OCI-LY1 (cell line): Measurements from ENCODE around the gene CDPF1.

Experiments
- H2AFZ ChIP-seq: fragments of 200-600 bp; sonication (generic), shearing (Covaris generic); 2 replicates; pipeline ENCODE4 v1.6.0; 2014; ENCODE audit warnings: antibody characterized with exemption, mild to moderate bottlenecking, low read length
- H3F3A ChIP-seq: fragments of 200-600 bp; sonication (generic), shearing (Covaris generic); 2 replicates; pipeline ENCODE4 v1.6.0; 2014; ENCODE audit warnings: mild to moderate bottlenecking, antibody characterized with exemption, low read length, moderate library complexity; ENCODE audit not compliant: insufficient read depth
- H3K27ac ChIP-seq: fragments of 200-600 bp; sonication (generic); 2 replicates; pipeline ENCODE4 v1.5.1; 2014; ENCODE audit warnings: low read length, mixed run types, mild to moderate bottlenecking, low read depth; ENCODE audit not compliant: poor library complexity, severe bottlenecking
- H3K27me3 ChIP-seq: fragments of 200-600 bp; sonication (generic); 2 replicates; pipeline ENCODE4 v1.6.0; 2014; ENCODE audit warnings: antibody characterized with exemption, mild to moderate bottlenecking, low read length, moderate library complexity; ENCODE audit not compliant: insufficient read depth
- H3K36me3 ChIP-seq: fragments of 200-600 bp; sonication (generic); 2 replicates; pipeline ENCODE4 v1.6.1; 2014; ENCODE audit warnings: mild to moderate bottlenecking, antibody characterized with exemption, low read length, moderate library complexity, mixed read lengths; ENCODE audit not compliant: insufficient read depth
- H3K4me1 ChIP-seq: fragments of 200-600 bp; sonication (generic); 2 replicates; pipeline ENCODE4 v1.5.1; 2014; ENCODE audit warnings: mild to moderate bottlenecking, low read length, moderate library complexity; ENCODE audit not compliant: insufficient read depth, severe bottlenecking
- H3K4me2 ChIP-seq: fragments of 200-600 bp; sonication (generic), shearing (Covaris generic); 2 replicates; pipeline ENCODE4 v1.6.1; 2014; ENCODE audit warnings: low read length
- H3K4me3 ChIP-seq: fragments of 200-600 bp; sonication (generic); 2 replicates; pipeline ENCODE4 v1.5.1; 2014; ENCODE audit warnings: low read length, low read depth, mild to moderate bottlenecking, mixed read lengths; ENCODE audit not compliant: poor library complexity, severe bottlenecking
- H3K79me2 ChIP-seq: fragments of 200-600 bp; shearing (Covaris generic); 2 replicates; pipeline ENCODE4 v1.6.1; 2016; ENCODE audit warnings: mixed run types, low read length, mixed read lengths; ENCODE audit not compliant: insufficient read depth
- H3K9ac ChIP-seq: fragments of 200-600 bp; sonication (generic), shearing (Covaris generic); 2 replicates; pipeline ENCODE4 v1.6.1; 2014; ENCODE audit warnings: mild to moderate bottlenecking, low read length, mixed read lengths
- H3K9me2 ChIP-seq: fragments of 200-600 bp; sonication (generic), shearing (Covaris generic); 2 replicates; pipeline ENCODE4 v1.6.1; 2014; ENCODE audit warnings: low read depth, mild to moderate bottlenecking, low read length, mixed read lengths
- H3K9me3 ChIP-seq: fragments of 200-600 bp; shearing (Covaris generic); 2 replicates; pipeline ENCODE4 v1.6.1; 2014; ENCODE audit warnings: low read length, mixed read lengths
- H4K20me1 ChIP-seq: fragments of 200-600 bp; sonication (generic), shearing (Covaris generic); 2 replicates; pipeline ENCODE4 v1.6.0; 2016; ENCODE audit warnings: mild to moderate bottlenecking, low read length; ENCODE audit not compliant: insufficient read depth
- EZH2 ChIP-seq: fragments of 200-600 bp; sonication (generic), shearing (Covaris generic); IDR thresholded peaks from 2 replicates; pipeline ENCODE4 v1.8.0; 2017; ENCODE audit warnings: borderline replicate concordance, mixed run types, mild to moderate bottlenecking, antibody characterized with exemption, low read length, moderate library complexity, mixed read lengths
- TF ChIP-seq, protein P1 (sequence below): fragments of 200-600 bp; sonication (generic), shearing (Covaris generic); IDR thresholded peaks from 2 replicates; pipeline ENCODE4 v1.5.1; 2017; ENCODE audit warnings: mild to moderate bottlenecking, antibody characterized with exemption, low read length, moderate library complexity, mixed read lengths

CDPF1 gene

GRCh38 chr22:46288846-46289243, 38.8 kb upstream of the CDPF1 start:
- Histone ChIP-seq H3K27ac (no peak overlapping the region), H3K36me3 (no peaks in the 10 kb centered on the region; the same call in 1 of the 2 replicates)

DNA sequence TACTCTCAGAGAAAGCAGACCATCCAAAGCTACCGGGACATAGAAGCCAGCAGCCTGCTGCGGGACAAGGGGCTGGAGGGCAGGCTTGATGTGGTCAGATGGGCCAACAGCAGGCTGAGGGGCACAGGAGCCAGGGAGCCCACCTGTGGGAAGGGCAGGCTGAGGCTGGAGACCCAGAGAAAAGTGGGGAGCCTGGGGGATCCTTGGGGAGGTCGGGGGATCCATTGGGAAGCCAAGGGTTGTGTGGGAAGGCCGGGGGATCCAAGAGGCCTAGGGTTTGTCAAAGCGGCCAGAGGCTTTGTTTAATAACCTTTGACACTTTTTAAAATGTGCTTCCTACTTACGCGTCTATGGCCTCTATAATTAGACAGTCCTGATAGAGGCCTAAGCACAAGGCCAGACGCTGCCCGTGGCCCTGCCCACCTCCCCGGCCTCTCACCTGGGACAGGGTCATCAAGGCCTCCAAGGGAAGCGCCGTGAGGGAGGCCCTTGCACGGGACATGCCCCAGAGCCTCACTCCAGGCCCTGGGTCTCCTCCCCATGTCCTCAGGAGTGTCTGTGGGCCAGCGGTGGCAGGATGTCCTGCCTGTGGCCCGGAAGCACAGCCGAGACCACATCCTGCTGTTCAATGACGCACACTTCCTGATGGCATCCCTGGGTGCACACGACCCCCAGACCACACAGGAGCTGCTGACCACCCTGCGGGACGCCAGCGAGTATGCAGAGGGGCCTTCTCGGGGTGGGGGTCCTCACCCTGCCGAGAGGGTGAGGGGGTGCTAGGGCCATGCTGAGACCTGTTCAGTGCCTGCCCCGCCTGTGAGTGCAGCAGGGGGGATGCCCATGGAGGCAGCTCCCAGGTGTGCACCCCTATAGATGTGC, 38.0 kb upstream of the CDPF1 start:
- TF ChIP-seq, protein P1, sequence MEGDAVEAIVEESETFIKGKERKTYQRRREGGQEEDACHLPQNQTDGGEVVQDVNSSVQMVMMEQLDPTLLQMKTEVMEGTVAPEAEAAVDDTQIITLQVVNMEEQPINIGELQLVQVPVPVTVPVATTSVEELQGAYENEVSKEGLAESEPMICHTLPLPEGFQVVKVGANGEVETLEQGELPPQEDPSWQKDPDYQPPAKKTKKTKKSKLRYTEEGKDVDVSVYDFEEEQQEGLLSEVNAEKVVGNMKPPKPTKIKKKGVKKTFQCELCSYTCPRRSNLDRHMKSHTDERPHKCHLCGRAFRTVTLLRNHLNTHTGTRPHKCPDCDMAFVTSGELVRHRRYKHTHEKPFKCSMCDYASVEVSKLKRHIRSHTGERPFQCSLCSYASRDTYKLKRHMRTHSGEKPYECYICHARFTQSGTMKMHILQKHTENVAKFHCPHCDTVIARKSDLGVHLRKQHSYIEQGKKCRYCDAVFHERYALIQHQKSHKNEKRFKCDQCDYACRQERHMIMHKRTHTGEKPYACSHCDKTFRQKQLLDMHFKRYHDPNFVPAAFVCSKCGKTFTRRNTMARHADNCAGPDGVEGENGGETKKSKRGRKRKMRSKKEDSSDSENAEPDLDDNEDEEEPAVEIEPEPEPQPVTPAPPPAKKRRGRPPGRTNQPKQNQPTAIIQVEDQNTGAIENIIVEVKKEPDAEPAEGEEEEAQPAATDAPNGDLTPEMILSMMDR: no peak
- TF ChIP-seq EZH2: no peak
- Histone ChIP-seq H3K4me2 (peak overlapping the region; percentile 32; the same call in 1 of the 2 replicates), H3F3A (no peaks in the 10 kb centered on the region), H3K4me1 (peaks cover 16% of the 10 kb centered on the region), H4K20me1 (no peaks in the 10 kb centered on the region), H3K27ac (no peak overlapping the region), H2AFZ (no peak overlapping the region), H3K9me3 (no peaks in the 10 kb centered on the region), H3K79me2 (no peaks in the 10 kb centered on the region), H3K9ac (peak overlapping the region; percentile 30; the same call in 1 of the 2 replicates), H3K9me2 (no peaks in the 10 kb centered on the region), H3K27me3 (no peaks in the 10 kb centered on the region), H3K4me3 (no peak overlapping the region), H3K36me3 (no peaks in the 10 kb centered on the region; the same call in 1 of the 2 replicates)

More at GRCh38 chr22:46288846-46289243, 38.8 kb upstream of the CDPF1 start:
- Histone ChIP-seq H3K4me1 (peaks cover 24% of the 10 kb centered on the region), H3K79me2 (no peaks in the 10 kb centered on the region), H3K4me2 (no peak overlapping the region), H3K9me2 (no peaks in the 10 kb centered on the region), H4K20me1 (no peaks in the 10 kb centered on the region), H3K27me3 (no peaks in the 10 kb centered on the region), H3K9me3 (no peaks in the 10 kb centered on the region), H3F3A (no peaks in the 10 kb centered on the region), H3K4me3 (no peak overlapping the region), H3K9ac (no peak overlapping the region), H2AFZ (no peak overlapping the region)
- TF ChIP-seq EZH2: no peak
- TF ChIP-seq, protein P1: no peak

DNA sequence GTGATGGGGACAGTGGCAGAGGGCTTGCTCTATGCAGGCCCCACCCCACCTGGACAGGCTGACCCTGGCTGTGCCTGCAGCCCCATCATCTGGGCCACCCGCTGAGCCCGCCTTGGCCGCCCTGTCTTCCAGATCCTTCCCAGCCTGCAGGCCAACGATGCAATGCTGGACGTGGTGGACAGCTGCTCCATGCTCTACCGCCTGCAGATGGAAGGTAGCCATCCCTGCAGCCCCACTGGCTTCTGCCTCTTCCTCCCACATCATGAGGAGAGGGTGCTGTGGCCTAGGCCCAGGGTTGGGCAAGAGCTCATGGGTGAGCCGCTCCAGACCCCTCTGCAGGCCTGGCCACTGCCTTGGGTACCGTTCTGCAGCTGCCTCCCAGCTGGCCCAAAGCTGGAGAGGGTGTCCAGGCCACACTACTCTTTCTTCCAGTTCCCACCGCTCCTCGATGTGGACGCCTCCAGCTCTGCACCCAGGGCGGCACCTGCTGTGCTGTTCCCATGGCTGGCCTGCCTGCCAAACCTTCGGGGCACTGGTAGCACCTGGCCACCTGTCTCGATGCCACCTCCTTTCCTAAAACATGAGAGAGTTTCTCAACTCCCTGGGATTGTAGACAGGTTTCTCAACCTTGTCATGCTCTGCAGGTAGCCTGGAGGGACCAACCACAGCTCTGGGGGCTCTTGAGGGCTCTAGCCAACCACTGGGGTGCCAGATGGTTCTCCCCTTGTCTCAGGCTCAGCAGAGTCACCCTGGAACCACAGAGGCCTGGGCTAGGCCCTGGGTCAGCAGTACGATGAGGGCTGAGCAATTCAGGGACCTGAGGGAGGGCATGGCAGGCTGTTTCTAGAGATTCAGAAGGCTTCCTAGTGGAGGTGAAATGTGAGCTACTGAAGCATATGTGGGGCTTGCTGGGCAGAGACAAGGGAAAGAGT, 37.1 kb upstream of the CDPF1 start:
- Histone ChIP-seq H3K27me3 (no peaks in the 10 kb centered on the region), H3K4me1 (peaks cover 11% of the 10 kb centered on the region), H3K27ac (no peak overlapping the region), H4K20me1 (no peaks in the 10 kb centered on the region), H3K9me2 (no peaks in the 10 kb centered on the region), H3K79me2 (no peaks in the 10 kb centered on the region), H3K4me2 (peak overlapping the region; percentile 32; the same call in 1 of the 2 replicates), H3K9me3 (no peaks in the 10 kb centered on the region), H3F3A (no peaks in the 10 kb centered on the region), H3K36me3 (no peaks in the 10 kb centered on the region; the same call in 1 of the 2 replicates), H2AFZ (no peak overlapping the region), H3K4me3 (no peak overlapping the region), H3K9ac (no peak overlapping the region)
- TF ChIP-seq EZH2: no peak
- TF ChIP-seq, protein P1: no peak
